ENCODE measurements around the gene SKI. TPM values are rescaled to one million over a fixed set of nuclear protein-coding genes. Genes with fewer than 3 reads are reported as not detected.

Gene SKI
- total RNA-seq, 6 donors from 2014 or later, result 57.3 to 108 (median 96.9) TPM

DNA sequence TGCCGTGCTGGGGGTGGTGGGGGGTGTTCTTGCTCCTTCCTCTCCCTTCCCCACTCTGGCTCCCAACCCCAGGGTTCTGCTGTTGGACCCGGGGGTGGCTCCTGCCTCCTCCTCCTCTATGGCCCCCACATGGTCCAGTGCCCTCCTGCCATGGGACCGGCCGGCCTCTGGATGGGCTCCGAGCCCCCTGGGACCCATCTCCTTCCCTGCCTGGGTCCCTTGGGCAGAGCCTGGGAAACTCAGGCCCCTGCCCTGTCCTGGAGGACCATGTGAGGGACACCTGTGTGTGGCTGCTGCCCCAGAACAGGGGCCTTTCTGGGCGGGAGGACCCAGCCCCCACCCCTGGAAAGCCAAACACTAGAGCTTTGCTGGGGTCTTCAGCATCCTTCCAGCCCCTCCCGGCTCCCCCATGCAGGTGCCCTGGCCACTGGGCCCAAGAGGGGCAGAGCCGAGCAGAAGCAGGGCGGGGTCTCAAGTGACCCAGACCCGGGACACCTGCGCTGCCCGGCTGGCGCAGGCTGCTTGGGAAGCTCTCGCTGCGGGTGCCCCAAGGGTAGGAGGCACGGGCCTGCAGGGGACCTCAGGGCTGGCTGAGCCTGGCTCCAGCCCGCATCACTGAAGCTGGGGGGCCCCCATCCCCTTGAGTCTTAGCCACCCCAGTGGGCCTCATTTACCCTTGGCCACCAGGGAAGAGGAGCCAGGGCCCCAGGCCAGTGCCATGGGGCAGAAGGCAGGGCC, 31.0 kb upstream of the SKI start:
- Histone ChIP-seq H3K27ac (peak overlapping the region; percentile 3 to 94 (median 84)), H3K9me3 (no peaks in the 10 kb centered on the region), H3K4me3 (no peak overlapping the region), H3K4me1 (peaks cover 34 to 63% (median 51%) of the 10 kb centered on the region in 4 donors), H3K36me3 (no peaks in the 10 kb centered on the region), H3K27me3 (no peaks in the 10 kb centered on the region)
- DNase-seq, result peak in 1 of 2 donors; percentile 83
- ATAC-seq (ENCODE audit: low FRiP score in 2 of 2), result no peak
- TF ChIP-seq EP300 (IDR thresholded peaks at IDR 0.05) (no peak), POLR2AphosphoS5 (IDR thresholded peaks at IDR 0.05) (no peak), POLR2A (IDR thresholded peaks at IDR 0.05) (no peak), CTCF (IDR thresholded peaks at IDR 0.05) (no peak)
- 90 to 91% methylated on average over 5 to 14 of the region's 17 CpGs for WGBS, 2 donors

DNA sequence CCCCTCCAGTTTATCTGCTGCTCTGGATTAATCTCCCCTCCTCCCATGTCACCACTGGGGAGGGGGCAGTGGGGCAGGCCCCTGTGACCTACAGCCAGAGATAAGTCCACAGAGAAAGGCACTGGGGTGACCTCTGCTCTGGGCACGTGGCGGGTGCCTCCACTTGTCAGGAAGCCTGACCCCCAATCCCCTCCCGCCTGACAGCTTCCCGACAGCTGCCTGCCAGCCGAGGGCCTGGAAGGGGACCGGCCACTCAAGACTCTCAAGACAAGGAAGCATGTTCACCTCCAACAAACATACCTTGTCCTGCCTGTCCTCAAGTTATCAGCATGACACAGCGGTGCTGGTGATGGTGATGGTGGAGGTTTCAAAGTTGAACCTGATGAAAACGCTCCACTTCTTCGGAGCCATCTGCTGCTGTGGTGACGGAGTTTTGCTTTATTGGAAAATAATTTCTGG, 30.4 kb upstream of the SKI start:
- DNase-seq (peak in 1 of 2 donors; percentile 54), ATAC-seq (ENCODE audit: low FRiP score in 2 of 2) (no peak)
- Histone ChIP-seq H3K9me3 (no peaks in the 10 kb centered on the region), H3K4me1 (peaks cover 33 to 56% (median 45%) of the 10 kb centered on the region in 4 donors), H3K27ac (peak overlapping the region; percentile 79 to 94 (median 84)), H3K27me3 (no peaks in the 10 kb centered on the region), H3K4me3 (no peak overlapping the region), H3K36me3 (no peaks in the 10 kb centered on the region)
- TF ChIP-seq POLR2AphosphoS5 (IDR thresholded peaks at IDR 0.05), result no peak
- no peak for TF ChIP-seq POLR2A (IDR thresholded peaks at IDR 0.05)
- TF ChIP-seq EP300 (IDR thresholded peaks at IDR 0.05), result no peak
- TF ChIP-seq CTCF (IDR thresholded peaks at IDR 0.05), result no peak
- 77 to 93% methylated on average over 4 to 10 of the region's 10 CpGs for WGBS, 2 donors

- ATAC-seq (ENCODE audit: low FRiP score in 2 of 2), result no peak
- H3K4me1 ChIP-seq, result peaks cover 27 to 49% (median 37%) of the 10 kb centered on the region in 4 donors
- H3K27ac ChIP-seq, result peak overlapping the region; percentile 79 to 89 (median 84)
- WGBS, 2 donors, result 68 to 80% methylated on average over 1 to 7 of the region's 11 CpGs
- TF ChIP-seq EP300 (IDR thresholded peaks at IDR 0.05) (no peak), POLR2AphosphoS5 (IDR thresholded peaks at IDR 0.05) (no peak), CTCF (IDR thresholded peaks at IDR 0.05) (no peak), POLR2A (IDR thresholded peaks at IDR 0.05) (no peak)
- no peaks in the 10 kb centered on the region for H3K9me3 ChIP-seq
- peak in 1 of 2 donors; percentile 79 for DNase-seq
- H3K4me3 ChIP-seq, result no peak overlapping the region
- no peaks in the 10 kb centered on the region for H3K27me3 ChIP-seq
- no peaks in the 10 kb centered on the region for H3K36me3 ChIP-seq
Measured at GRCh38 chr1:2198571-2198970, 29.5 kb upstream of the SKI start.

GRCh38 chr1:2199042-2199810, 28.9 kb upstream of the SKI start:
- Histone ChIP-seq H3K36me3 (no peaks in the 10 kb centered on the region), H3K9me3 (no peaks in the 10 kb centered on the region), H3K27ac (peak overlapping the region; percentile 79 to 89 (median 84)), H3K4me3 (peak overlapping the region in 3 of 4 donors; percentile 24 to 52 (median 51)), H3K27me3 (no peaks in the 10 kb centered on the region), H3K4me1 (peaks cover 26 to 49% (median 37%) of the 10 kb centered on the region in 4 donors)
- WGBS, 2 donors, result 8 to 16% methylated on average over 15 to 24 of the region's 24 CpGs
- peak; percentile 87 to 93 for ATAC-seq (ENCODE audit: low FRiP score in 2 of 2)
- TF ChIP-seq CTCF (IDR thresholded peaks at IDR 0.05), result peak in 1 of 6 experiments; percentile 6
- TF ChIP-seq EP300 (IDR thresholded peaks at IDR 0.05), result no peak
- peak; percentile 80 to 89 for TF ChIP-seq POLR2AphosphoS5 (IDR thresholded peaks at IDR 0.05)
- TF ChIP-seq POLR2A (IDR thresholded peaks at IDR 0.05), result peak in 2 of 4 donors; percentile 74 to 76
- DNase-seq, result peak; percentile 88 to 94

Measured in upper lobe of left lung (tissue), 6 donors.